ENCODE measurements around the gene ACY1.
A peak's percentile ranks its signal among the peaks of the same experiment; 100 is the strongest.

The ACY1 gene

DNA sequence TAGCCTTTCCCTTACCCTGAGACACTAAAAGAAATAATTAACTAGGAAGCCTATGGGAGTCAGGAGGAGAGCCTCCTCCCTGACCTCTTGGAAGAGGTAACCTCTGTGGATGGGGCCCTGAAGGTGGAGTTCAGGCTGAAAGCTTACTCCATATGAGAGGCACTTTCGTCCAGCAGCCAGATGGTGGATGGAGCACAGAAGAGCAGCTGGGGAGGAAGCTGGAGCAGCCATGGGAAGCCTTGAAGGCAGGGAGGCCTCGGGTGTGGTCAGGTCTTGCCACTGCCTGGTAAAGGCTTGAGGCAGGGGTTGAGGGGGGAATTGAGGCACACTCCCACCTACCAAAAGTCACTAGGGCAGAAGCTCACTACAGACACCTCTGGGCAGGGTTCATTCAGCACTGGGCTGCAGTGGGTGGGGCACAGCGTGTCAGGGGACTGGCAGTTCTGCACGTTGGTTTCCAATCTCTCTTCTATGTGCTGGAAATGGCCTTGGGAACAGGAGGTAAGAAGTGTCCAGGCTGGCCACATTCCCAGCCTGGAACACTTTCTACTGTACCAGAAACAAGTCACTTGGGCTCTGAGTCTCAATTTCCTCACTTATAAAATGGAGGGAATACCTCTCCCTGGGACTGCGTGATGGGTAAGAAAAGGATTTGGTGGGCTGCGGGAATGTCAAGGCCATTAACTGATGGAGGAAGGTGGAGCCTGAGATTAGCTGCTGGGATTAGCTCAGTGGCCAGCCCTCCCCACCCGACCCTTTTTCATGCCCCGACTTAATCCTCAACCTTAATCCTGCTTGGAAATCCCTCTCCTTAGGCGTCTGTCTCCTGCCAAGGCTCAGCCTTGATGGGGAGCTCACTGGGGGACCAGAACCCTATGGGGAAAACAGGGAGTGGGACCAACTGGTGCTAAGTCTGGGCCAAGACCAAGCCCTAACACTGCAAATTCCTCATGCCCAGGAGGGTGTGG is 21.4 kb upstream of the ACY1 start:
- DNase-seq: no peak
- in situ Hi-C loops (cut with MboI; ENCODE audit: low pct_unique_long_range_greater_than_20kb, low sequenced_read_pairs): no loop called here

DNA sequence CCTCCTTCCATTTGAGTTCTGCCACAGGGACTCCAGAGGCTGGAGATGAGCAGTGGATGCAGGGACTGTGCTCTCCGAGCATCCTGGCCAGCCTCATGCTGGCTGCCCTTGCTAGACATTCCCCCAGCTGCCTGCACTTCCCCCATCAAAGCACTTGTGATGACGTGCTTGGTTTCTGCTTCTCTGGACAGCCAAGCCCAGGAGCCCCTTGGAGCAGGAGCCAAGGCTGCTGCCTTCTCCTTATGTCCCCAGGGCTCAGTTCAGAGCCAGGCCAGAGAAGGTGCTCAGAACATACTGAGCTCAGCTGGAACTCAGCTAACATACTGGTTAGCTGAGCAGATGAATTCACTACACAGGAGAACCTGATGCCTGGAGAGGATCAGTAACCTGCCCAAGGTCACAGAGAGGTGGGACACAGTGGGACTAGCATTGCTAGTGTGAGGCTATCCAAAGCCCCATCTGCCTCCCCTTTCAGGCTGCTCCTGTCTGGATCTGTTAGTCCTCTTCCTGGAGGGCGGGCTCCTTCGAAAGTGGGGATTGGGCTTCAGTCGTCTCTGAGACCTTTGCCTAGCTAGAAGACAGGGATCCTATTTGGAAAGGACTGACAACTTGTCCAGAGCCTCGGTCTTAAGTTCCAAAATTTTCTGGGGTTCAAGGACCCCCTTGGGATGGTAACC is 20.3 kb upstream of the ACY1 start:
- no peak for DNase-seq
- in situ Hi-C loops (cut with MboI; ENCODE audit: low pct_unique_long_range_greater_than_20kb, low sequenced_read_pairs): no loop called here

DNA sequence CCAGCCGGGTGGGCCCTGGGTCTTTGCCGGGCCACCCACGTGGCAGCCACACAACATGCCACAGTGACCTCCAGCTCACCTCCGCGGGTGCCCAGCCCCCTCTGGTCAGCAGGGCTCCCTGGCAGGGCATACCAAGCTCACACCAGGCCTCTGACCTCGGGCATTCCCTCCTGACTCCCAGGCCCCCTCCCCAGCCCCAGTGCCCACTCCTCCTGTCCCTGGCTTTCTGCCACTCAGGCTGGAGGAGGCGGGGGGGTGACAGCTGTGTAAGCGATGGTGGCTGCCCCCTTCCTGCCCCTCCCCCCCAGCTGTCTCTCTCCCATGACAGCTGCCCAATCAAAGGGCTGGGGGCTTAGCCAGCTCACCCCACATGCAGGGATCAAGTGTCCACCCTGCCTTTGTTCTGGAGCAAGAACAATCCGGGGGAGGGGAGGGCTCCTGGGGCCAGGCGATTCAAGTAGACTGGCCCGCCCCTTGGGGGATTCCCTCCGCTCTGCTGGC is 19.3 kb upstream of the ACY1 start:
- in situ Hi-C loops (cut with MboI; ENCODE audit: low pct_unique_long_range_greater_than_20kb, low sequenced_read_pairs): no loop called here
- no peak for DNase-seq

DNA sequence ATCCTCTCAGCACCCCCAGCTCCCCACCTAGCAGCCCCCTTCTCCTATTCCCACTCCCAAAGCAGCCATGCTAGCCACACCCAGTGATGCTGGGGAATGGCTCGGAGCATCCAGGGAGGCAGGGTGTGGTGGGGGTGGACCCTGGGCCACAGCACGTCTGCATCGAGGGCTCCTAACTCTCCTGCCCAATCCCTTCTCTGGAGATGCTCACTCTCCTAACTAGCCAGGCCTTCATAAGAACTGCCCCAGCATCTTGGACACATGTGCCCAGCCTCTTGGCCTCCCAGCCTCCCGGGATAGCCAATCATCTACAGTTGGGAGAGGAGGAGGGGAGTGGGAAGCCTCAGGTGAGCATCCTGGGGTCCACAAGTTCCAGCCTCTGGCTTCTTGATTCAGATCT is 18.8 kb upstream of the ACY1 start:
- in situ Hi-C loops (cut with MboI; ENCODE audit: low pct_unique_long_range_greater_than_20kb, low sequenced_read_pairs): no loop called here
- no peak for DNase-seq

DNA sequence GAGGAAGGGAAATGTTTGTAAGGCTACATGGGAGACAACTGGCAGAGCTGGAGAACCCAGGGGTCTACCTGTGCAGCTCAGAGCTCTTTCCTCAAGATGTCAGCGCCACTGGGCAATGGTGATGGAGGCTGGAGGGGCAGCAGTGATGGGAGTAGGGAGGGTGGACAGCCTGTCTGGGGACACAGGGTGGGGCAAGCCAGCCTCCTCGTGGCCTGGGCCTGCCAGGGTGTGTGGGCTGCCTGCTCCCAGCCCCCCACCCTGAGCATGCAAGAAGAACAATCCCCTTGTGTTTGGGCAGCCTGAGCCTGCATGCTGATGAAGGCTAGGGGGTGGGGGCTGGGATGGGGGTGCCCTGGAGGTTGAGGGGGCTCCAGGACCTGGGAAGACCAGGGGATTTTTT is 17.3 kb upstream of the ACY1 start:
- no peak for DNase-seq
- in situ Hi-C loops (cut with MboI; ENCODE audit: low pct_unique_long_range_greater_than_20kb, low sequenced_read_pairs): no loop called here

DNA sequence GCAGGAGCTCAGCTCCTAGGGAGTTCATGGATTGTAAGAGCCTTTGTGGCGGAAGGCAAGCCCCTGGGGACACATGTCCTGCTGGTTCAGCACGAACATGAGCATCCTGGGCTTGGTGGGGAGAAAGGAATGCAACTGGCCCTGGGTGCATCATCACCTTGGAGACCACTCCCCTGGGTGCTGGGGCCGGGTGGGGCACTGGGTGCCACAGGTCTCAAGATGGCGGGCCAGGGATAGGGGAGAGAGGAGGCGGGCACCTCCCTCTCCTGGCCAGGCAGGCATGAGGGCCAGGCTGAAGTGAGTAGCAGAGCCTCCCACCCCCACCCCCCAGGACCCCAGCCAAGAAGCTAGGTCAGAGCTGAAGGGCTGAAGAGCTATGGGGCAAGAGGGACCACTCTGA is 16.8 kb upstream of the ACY1 start:
- DNase-seq: no peak
- in situ Hi-C loops (cut with MboI; ENCODE audit: low pct_unique_long_range_greater_than_20kb, low sequenced_read_pairs): no loop called here

DNA sequence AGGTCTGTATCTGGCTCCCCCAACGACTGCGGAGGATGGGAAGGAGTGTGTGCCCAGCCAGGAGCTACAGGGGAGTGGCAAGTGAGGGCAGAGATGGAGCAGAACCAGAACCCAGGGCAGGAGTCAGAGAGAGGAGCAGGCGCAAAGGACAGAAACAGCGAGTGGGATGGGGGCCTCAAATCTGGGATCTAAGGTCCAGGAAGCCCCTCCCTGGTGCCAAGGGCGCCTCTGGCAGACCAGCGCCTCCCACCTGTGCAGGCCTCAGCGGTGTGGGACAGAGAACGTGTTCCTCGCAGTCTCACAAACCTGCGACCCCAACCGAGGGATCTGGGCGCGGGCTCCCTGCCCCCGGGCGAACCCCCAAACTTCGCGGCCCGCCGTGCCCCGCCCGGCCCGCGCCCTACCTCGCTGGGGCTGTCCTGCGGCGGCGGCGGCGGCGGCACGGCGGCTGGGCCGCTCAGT is 16.4 kb upstream of the ACY1 start:
- in situ Hi-C loops (cut with MboI; ENCODE audit: low pct_unique_long_range_greater_than_20kb, low sequenced_read_pairs): no loop called here
- DNase-seq: no peak

DNA sequence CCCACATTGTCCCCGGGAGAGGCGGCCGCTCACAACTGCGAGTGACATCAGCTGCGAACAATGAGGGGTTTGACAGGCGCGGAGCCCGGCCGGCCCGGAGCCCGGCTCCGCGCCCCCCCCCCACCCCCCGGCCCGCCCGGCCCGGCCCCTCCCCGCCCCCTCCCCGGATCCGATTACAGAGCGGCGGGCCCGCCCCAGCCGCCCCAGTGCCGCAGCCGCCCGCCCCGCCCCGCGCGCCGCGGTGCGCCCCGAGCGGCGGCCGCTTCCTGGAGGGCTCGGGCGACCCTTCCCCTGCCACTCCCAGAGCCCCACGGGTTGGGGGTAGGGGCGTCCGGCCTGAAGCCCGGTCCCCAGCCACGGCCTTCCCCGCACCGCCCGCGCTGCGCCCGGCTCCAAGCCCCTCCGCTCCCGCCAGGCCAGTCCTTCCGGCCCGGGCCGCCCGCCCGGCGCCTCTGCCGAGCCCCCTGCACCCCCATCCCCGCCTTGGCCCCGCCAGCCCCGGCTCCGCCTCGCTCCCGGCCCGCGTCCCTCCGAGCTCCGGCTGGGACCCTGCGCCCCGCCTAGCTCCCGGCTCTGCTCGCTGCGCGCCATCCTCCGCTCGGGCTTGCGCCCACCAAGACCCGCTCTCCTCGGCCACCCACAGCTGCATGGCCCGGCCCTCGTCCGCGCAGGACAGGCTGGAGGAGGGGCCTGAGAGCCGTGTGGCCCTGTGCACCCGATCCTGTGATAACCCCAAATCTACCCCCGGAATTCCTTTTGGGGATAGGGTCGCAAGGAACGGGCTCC is 15.8 kb upstream of the ACY1 start, which contains the start of gene PCBP4:
PCBP4 (minus strand) TSS at position 71 of the 786 bp plus-strand sequence. CDS start 6,214 bp downstream, outside the sequence.
- in situ Hi-C loops (cut with MboI; ENCODE audit: low pct_unique_long_range_greater_than_20kb, low sequenced_read_pairs): no loop called here
- DNase-seq: no peak

DNA sequence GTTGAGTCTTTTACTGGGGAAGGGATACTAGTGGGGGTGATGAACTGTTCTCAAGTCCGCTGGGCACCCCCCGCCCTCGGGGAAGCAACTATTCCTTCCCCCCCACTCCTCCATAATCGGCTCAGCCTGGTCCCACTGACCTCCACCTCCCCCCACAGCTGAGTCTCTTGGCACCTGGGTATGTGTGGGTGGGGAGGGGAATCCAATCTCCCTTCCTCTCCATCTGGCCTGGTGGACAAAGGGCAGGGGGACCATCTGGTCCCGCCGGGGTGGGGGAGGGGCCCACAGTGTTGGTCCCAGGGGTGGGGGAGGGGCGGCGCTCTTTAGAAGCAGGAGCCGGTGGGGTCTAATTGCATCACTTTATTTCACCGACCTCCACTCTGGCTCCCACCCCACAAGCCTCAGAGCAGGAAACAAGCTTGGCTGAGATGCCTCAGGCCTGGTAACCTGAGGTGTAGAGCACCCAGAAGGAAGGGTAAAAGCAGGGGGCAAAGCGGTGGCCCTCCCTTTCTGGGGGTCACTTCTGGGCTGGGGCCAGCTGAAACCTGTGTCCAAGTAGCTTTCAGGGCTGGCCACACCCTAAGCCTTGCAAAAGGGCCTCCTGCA is 15.1 kb upstream of the ACY1 start:
- peak; percentile 40 for DNase-seq
- in situ Hi-C loops (cut with MboI; ENCODE audit: low pct_unique_long_range_greater_than_20kb, low sequenced_read_pairs): no loop called here

DNA sequence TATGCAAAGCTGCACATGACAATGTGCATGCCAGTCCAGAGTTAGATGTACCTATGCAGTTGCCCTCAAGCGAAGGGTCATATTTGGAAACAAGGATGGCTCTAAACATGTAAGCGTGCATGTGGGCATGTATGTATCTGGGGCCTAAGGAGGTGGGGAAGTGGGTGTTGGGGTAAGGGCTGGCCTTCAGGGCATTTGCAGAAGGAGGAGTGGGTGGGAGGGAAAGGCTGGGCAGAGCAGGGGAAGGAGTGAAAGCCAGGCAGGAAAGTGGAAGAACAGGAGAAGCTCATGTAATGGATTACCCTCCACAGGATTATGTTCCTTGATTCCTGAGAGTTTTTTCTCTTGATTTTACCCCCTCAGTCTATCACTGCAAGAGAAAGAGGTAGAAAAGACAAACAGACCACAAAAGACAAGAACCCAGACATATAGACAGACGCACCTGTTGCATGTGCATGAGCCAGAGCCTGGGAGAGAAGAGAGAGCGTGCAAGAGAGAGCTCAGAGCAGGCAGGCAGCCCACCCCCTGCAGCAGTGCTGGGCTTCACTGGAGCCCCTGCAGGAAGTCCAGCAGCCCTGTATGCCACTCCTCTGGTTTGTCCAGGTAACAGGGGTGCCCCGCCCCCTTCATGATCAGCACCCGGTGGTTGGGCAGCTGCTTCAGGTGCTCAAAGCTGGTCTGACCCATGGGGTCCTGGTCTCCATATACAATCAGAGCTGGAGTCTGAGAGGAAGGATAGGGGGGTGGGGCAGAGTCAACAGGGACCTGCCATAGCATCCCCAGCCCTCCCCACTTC is 14.3 kb upstream of the ACY1 start:
- DNase-seq: no peak
- in situ Hi-C loops (cut with MboI; ENCODE audit: low pct_unique_long_range_greater_than_20kb, low sequenced_read_pairs): no loop called here

DNA sequence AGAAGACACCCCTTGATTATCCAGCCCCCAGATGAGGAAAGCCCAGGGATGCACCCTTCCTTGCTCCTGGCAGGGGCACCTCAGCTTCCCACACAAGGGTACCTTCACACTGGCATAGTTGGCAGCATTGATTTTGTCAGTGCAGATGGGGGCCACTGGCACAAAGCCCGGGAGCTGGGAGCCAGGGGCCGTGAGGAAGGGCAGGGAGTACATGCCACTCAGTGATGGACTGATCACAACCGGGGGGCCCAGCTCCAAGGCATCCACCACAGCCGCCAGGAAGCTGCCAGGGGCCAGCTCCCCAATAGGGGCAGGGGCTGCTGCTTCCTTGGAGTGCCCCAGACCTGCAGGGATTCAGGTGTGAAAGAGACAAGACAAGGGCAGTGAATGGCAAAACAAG is 13.5 kb upstream of the ACY1 start:
- in situ Hi-C loops (cut with MboI; ENCODE audit: low pct_unique_long_range_greater_than_20kb, low sequenced_read_pairs): no loop called here
- DNase-seq: no peak

DNA sequence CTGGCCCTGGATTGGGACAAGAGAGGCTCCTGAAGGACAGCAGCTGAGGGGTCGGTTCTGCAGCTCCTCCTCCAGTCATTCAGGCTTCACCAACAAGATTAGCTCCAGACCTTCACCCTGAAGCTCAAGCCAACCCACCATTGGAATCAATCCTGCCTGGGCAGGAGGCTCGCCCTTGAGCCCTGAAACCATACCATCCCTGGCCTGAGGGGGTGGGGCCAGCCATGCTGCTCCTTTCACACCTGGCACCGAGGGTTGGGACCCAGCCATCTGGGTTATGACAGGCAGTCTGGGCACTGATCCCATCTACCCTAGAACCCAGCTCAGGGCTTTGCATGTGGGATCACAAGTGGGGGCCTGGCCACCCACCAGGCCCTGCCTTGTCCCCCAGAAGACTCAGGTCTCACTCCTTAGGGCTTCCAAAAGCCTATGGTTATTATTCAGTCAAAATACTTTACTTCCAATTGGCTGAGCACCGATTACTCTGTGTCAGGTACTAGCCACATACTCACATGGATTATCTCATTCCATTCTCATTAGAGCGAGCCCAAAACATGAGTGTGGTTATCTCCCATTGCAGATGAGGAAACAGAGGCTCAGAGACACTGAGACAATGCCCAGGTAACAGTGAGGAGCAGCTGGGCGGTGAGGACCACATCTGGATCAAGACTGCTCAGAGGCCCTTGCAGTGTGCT is 12.6 kb upstream of the ACY1 start:
- in situ Hi-C loops (cut with MboI; ENCODE audit: low pct_unique_long_range_greater_than_20kb, low sequenced_read_pairs): no loop called here
- DNase-seq: no peak

DNA sequence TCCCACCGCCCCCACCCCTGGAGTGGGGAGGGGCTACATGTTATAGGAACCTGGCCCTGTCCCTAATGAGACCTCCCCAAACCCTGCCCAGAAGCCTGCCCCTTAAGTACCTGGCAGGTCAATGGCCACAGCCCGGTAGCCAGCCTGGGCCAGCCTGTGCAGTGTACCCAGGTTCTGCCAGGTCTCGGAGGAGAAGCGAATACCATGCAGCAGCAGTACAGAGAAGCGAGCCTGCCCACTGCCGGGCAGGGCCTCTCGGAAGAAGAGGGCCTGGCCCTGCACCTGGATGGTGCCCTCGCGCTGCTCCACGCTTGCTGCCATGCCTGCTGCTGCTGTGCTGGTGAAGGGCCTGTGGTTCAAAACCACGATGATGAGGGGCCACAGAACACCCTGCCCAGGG is 12.0 kb upstream of the ACY1 start:
- in situ Hi-C loops (cut with MboI; ENCODE audit: low pct_unique_long_range_greater_than_20kb, low sequenced_read_pairs): no loop called here
- no peak for DNase-seq

DNA sequence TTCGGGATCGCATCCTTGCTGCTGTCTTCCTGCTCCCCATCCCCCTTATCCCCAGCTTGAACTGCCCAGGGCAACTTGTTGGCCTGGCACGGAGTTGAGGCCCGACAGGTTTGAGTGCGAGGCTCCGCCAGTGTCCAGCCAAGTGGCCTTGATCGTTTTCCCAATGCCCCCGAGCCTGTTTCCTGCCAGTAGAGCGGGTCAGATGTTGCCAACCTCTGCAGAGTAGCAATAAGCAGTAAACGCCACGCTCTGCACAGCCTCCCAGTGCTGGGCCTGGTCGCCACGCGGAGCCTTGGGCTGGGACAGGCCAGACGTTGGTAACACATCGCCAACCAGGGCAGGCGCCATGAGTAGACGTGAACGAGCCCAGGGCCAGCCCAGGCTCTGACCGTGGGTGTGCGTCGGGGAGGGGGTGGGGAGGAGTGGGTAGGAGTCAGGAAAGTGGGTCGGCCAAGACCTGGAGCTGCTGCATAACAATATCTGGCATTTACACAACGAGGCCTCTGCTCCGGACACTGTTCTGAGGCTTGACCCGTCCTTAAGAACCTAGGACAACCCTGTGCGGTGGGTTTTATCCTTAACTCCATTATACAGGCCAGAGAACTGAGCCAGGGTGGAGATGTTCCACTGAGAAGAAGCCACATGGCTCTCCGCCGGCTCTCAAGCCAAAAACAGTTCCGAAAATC is 8.9 kb upstream of the ACY1 start:
- in situ Hi-C loops (cut with MboI; ENCODE audit: low pct_unique_long_range_greater_than_20kb, low sequenced_read_pairs): no loop called here

DNA sequence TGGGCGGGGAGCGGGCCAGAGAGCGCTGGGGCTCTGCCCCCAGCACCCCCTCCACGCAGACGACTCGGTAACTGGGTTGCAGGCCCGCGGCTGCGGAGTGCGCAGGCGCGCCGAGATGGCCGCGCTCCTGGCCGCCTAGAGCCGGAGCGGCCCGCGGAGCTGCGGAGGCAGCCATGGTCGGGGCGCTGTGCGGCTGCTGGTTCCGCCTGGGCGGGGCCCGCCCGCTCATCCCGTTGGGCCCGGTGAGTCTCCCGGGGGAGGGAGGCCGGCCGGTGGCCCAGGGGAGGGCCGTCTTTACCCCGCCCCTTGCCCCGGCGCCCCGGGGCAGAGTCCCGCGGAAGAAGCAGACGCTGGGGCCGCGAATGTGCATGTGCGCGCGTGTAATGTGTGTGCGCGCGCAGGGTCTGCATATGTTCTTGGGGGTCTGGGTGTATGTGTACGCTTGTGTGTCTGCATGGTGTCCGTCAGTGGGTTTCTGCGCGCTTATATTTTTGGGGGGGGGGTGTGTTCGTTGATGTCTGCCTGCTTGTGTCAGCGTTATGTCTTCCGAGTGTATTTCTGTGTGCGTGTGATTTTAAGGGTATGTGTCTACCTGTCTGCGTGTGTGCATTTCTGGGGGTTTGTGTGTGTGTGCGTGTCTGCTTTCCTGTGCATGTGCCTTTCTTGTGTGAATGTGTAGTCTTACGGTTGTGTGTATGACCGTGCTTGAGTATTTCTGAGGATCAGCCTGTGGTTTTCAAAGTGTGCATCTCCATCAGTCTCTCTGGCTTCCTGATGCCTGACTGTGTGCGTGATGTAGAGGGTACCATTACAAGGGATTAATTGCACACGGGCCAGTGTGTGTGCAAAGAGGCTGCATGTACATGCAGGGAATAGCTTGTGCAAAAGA is 8.1 kb upstream of the ACY1 start, which contains the start of gene ABHD14A:
ABHD14A (plus strand) TSS at position 102 of the 889 bp plus-strand sequence; CDS start at position 174, 72 bp downstream.
- in situ Hi-C loops (cut with MboI; ENCODE audit: low pct_unique_long_range_greater_than_20kb, low sequenced_read_pairs): no loop called here
- DNase-seq: peak; percentile 68

More for the DNA sequence above, 8.9 kb upstream of the ACY1 start:
- no peak for DNase-seq

Data from KBM-7 (cell line).